CD14-positive monocyte (primary cell): ENCODE results near the gene CCDC50. TPM values are rescaled to one million over a fixed set of nuclear protein-coding genes. Genes with fewer than 3 reads are reported as not detected.

Experiments
- DNase-seq, 3 donors: peaks; one replicate each; pipeline ENCODE4 v3.0.0-alpha.2; 2011 to 2022
- H2AFZ ChIP-seq: 2 replicates; pipeline ENCODE4 v1.6.0; 2012; ENCODE audit warnings: mild to moderate bottlenecking, low read depth, low read length, inconsistent platforms; ENCODE audit not compliant: insufficient read depth, poor library complexity, severe bottlenecking
- H3K27ac ChIP-seq, 2 donors: 1 replicate in 1 of 2; 2 replicates in 1 of 2; pipeline ENCODE4 v1.5.1; 2012 to 2013; ENCODE audit warnings: low read length in 2 of 2, control low read depth in 1 of 2, inconsistent platforms in 1 of 2, low read depth in 1 of 2, mild to moderate bottlenecking in 1 of 2
- H3K27me3 ChIP-seq, 2 donors: one replicate each; pipeline versions ENCODE4 v1.6.0 to v1.6.1; 2011 to 2013; ENCODE audit warnings: low read length in 2 of 2; ENCODE audit not compliant: control insufficient read depth in 2 of 2, insufficient read depth in 2 of 2
- H3K36me3 ChIP-seq, 2 donors: replicated peaks in 1 of 2; 1 replicate in 1 of 2; 2 replicates in 1 of 2; pipeline versions ENCODE4 v1.5.1 to v1.6.1; 2012 to 2013; ENCODE audit warnings: low read length in 2 of 2, control low read depth in 1 of 2, inconsistent platforms in 1 of 2, mild to moderate bottlenecking in 1 of 2; ENCODE audit not compliant: insufficient read depth in 2 of 2, control insufficient read depth in 1 of 2
- H3K4me1 ChIP-seq, 2 donors: 1 replicate in 1 of 2; 2 replicates in 1 of 2; pipeline versions ENCODE4 v1.5.1 to v1.6.1; 2012 to 2013; ENCODE audit warnings: low read length in 2 of 2, control low read depth in 1 of 2, inconsistent platforms in 1 of 2, mild to moderate bottlenecking in 1 of 2, moderate library complexity in 1 of 2; ENCODE audit not compliant: insufficient read depth in 2 of 2, control insufficient read depth in 1 of 2
- H3K4me2 ChIP-seq: replicated peaks from 2 replicates; pipeline ENCODE3; 2012; ENCODE audit warnings: low read length, moderate library complexity, mild to moderate bottlenecking; ENCODE audit not compliant: poor library complexity, severe bottlenecking; ENCODE audit errors: extremely low read depth
- H3K4me3 ChIP-seq, 3 experiments: fragments of 200-600 bp in 1 of 3; sonication (generic) in 1 of 3; replicated peaks in 1 of 3; 1 replicate in 2 of 3; 2 replicates in 1 of 3; pipeline ENCODE4 v1.5.1; 2011 to 2013; ENCODE audit warnings: low read length in 3 of 3, mild to moderate bottlenecking in 3 of 3, control low read depth in 2 of 3, low read depth in 2 of 3, inconsistent platforms in 1 of 3, moderate library complexity in 1 of 3
- H3K79me2 ChIP-seq: 2 replicates; pipeline ENCODE4 v1.6.0; 2012; ENCODE audit warnings: mild to moderate bottlenecking, control low read depth, inconsistent platforms, low read length, moderate library complexity; ENCODE audit not compliant: insufficient read depth
- H3K9ac ChIP-seq: 2 replicates; pipeline ENCODE4 v1.6.0; 2017; ENCODE audit warnings: low read length, mild to moderate bottlenecking; ENCODE audit not compliant: insufficient read depth, poor library complexity, severe bottlenecking
- H3K9me3 ChIP-seq, 2 donors: replicated peaks in 1 of 2; 1 replicate in 1 of 2; 2 replicates in 1 of 2; pipeline versions ENCODE4 v1.5.1 to v1.6.1; 2012 to 2013; ENCODE audit warnings: low read length in 2 of 2, control low read depth in 1 of 2; ENCODE audit not compliant: control insufficient read depth in 1 of 2, insufficient read depth in 1 of 2
- H4K20me1 ChIP-seq: 2 replicates; pipeline ENCODE4 v1.6.0; 2012; ENCODE audit warnings: mild to moderate bottlenecking, low read length, control low read depth, moderate library complexity; ENCODE audit not compliant: insufficient read depth
- H3K27ac Mint-ChIP-seq, 7 donors: one replicate each; pipeline ENCODE4 v1.8.0; 2020; ENCODE audit warnings: mild to moderate bottlenecking in 7 of 7, mixed read lengths in 7 of 7, moderate library complexity in 6 of 7, inconsistent platforms in 2 of 7
- H3K27me3 Mint-ChIP-seq, 3 donors: one replicate each; pipeline ENCODE4 v1.8.0; 2021 to 2022; ENCODE audit warnings: low read depth in 3 of 3, mild to moderate bottlenecking in 3 of 3, mixed read lengths in 3 of 3, moderate library complexity in 3 of 3, inconsistent platforms in 1 of 3
- H3K36me3 Mint-ChIP-seq, 2 donors: one replicate each; pipeline ENCODE4 v1.8.0; 2020; ENCODE audit warnings: mixed read lengths in 2 of 2, inconsistent platforms in 1 of 2, mild to moderate bottlenecking in 1 of 2
- H3K4me1 Mint-ChIP-seq: one replicate; pipeline ENCODE4 v1.8.0; 2020; ENCODE audit warnings: mild to moderate bottlenecking, mixed read lengths
- H3K4me3 Mint-ChIP-seq, 2 donors: one replicate each; pipeline ENCODE4 v1.8.0; 2020; ENCODE audit warnings: mild to moderate bottlenecking in 2 of 2, mixed read lengths in 2 of 2, moderate library complexity in 1 of 2
- H3K9me3 Mint-ChIP-seq, 7 donors: one replicate each; pipeline ENCODE4 v1.8.0; 2020 to 2022; ENCODE audit warnings: mixed read lengths in 7 of 7, mild to moderate bottlenecking in 6 of 7, moderate library complexity in 6 of 7, inconsistent platforms in 2 of 7
- WGBS: methylation state at CpG from one replicate; pipeline ENCODE4 v1.1.5; 2013; ENCODE audit warnings: missing lambda C conversion rate; ENCODE audit not compliant: insufficient coverage; 5-methylcytosine and 5-hydroxymethylcytosine counted together
- intact Hi-C, 2 donors: fragments of 100-400 bp; cut with micrococcal nuclease; formaldehyde crosslinking; loops; one replicate each; pipeline versions ENCODE4 v1.15.0 to v1.15.1; 2023
- polyA plus RNA-seq, 3 donors: library from polyadenylated mRNA; depleted of rRNA in 1 of 3; unstranded in 2 of 3; stranded (reverse) in 1 of 3; fragments of 300-500 nt in 2 of 3; fragments of >200 nt in 1 of 3; fragmentation: Illumina TruSeq in 2 of 3; gene quantifications; 1 replicate in 2 of 3; 2 replicates in 1 of 3; pipeline ENCODE4 v1.2.3, GENCODE V29; 2012 to 2021
- TF ChIP-seq, protein P1 (sequence below): fragments of 200-600 bp; IDR thresholded peaks from one replicate; pipeline ENCODE4 v1.8.0; 2022; ENCODE audit warnings: antibody characterized with exemption, mild to moderate bottlenecking

The CCDC50 gene
- polyA plus RNA-seq, 3 donors: 13.3 to 29.2 (median 25.8) TPM

DNA sequence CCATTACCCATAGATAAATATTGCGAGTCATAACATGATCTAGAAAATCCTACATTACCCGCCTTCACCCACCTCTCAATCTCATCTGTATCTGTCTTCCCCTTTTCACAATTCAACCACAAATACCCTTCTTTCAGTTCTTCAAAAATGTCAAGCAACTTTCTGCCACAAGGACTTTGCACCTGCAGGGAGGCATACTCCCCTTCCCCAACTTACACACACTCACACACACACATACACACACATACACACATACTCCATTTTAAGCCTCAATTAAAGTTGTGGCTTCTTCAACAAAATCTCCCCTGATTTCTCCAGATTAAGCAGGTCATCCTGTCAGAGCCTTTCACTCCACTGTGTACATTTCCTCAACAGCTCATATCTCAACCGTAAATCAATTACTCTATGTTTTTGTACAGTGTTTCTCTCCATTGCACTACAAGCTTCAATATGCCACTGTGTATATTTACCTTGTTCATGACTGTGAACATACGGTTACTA, 33.1 kb upstream of the CCDC50 start:
- Histone ChIP-seq H3K4me3 (no peak overlapping the region), H3K9me3 (no peaks in the 10 kb centered on the region), H3K27ac (no peak overlapping the region), H3K79me2 (no peaks in the 10 kb centered on the region), H3K36me3 (no peaks in the 10 kb centered on the region), H2AFZ (no peak overlapping the region), H3K27me3 (no peaks in the 10 kb centered on the region), H3K4me2 (no peak overlapping the region), H3K4me1 (peaks cover 16 to 24% of the 10 kb centered on the region in 2 donors), H3K9ac (no peak overlapping the region), H4K20me1 (no peaks in the 10 kb centered on the region)
- 20% methylated on average over 2 of the region's 4 CpGs for WGBS
- intact Hi-C loops: no loop called here
- H3K4me3 Mint-ChIP-seq: no peak overlapping the region
- DNase-seq: peak in 1 of 3 donors; percentile 7
- peaks cover 15% of the 10 kb centered on the region for H3K4me1 Mint-ChIP-seq
- H3K27ac Mint-ChIP-seq: no peak overlapping the region
- TF ChIP-seq, protein P1, sequence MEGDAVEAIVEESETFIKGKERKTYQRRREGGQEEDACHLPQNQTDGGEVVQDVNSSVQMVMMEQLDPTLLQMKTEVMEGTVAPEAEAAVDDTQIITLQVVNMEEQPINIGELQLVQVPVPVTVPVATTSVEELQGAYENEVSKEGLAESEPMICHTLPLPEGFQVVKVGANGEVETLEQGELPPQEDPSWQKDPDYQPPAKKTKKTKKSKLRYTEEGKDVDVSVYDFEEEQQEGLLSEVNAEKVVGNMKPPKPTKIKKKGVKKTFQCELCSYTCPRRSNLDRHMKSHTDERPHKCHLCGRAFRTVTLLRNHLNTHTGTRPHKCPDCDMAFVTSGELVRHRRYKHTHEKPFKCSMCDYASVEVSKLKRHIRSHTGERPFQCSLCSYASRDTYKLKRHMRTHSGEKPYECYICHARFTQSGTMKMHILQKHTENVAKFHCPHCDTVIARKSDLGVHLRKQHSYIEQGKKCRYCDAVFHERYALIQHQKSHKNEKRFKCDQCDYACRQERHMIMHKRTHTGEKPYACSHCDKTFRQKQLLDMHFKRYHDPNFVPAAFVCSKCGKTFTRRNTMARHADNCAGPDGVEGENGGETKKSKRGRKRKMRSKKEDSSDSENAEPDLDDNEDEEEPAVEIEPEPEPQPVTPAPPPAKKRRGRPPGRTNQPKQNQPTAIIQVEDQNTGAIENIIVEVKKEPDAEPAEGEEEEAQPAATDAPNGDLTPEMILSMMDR: no peak
- no peaks in the 10 kb centered on the region for H3K36me3 Mint-ChIP-seq
- H3K27me3 Mint-ChIP-seq: peaks cover 0 to 2% (median 2%) of the 10 kb centered on the region in 3 donors
- peaks cover 0 to 4% (median 0%) of the 10 kb centered on the region in 7 donors for H3K9me3 Mint-ChIP-seq

DNA sequence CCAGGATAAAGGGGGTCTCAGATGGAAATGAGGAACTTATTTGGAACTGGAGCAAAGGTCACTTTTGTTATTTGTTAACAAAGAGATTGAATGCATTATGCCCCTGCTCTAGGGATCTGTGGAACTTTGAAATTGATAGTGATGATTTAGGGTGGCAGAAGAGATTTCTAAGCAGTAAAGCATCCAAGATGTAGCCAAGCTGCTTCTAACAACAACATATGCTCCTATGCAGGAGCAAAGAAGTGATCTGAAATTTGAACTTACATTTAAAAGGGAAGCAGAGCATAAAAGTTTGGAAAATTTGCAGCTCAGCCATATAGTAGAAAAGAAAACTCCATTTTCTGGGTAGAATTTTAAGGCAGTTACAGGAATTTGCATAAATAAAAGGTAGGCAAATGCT, 30.3 kb upstream of the CCDC50 start:
- H3K4me3 Mint-ChIP-seq: no peak overlapping the region
- Histone ChIP-seq H3K9me3 (no peaks in the 10 kb centered on the region), H3K27me3 (no peaks in the 10 kb centered on the region), H3K4me2 (no peak overlapping the region), H3K27ac (no peak overlapping the region), H3K4me1 (peaks cover 9 to 12% of the 10 kb centered on the region in 2 donors), H3K36me3 (no peaks in the 10 kb centered on the region), H3K79me2 (no peaks in the 10 kb centered on the region), H3K9ac (no peak overlapping the region), H4K20me1 (no peaks in the 10 kb centered on the region), H2AFZ (no peak overlapping the region), H3K4me3 (no peak overlapping the region)
- TF ChIP-seq, protein P1: no peak
- intact Hi-C loops: no loop called here
- peaks cover 0 to 2% (median 1%) of the 10 kb centered on the region in 3 donors for H3K27me3 Mint-ChIP-seq
- no peak overlapping the region for H3K27ac Mint-ChIP-seq
- peaks cover 8% of the 10 kb centered on the region for H3K4me1 Mint-ChIP-seq
- H3K36me3 Mint-ChIP-seq: no peaks in the 10 kb centered on the region
- DNase-seq: no peak
- H3K9me3 Mint-ChIP-seq: peaks cover 0 to 4% (median 0%) of the 10 kb centered on the region in 7 donors
